Activated naive CD8-positive, alpha-beta T cell treated with anti-CD3 and anti-CD28 coated beads, Interleukin-2, amount 50 U/mL, for 16 hours (primary cell): ENCODE results near the gene PPIF.

Experiments
- DNase-seq: peaks from one replicate; pipeline ENCODE4 v3.0.0-alpha.2; 2020; ENCODE audit warnings: low read depth, low spot score

PPIF gene

DNA sequence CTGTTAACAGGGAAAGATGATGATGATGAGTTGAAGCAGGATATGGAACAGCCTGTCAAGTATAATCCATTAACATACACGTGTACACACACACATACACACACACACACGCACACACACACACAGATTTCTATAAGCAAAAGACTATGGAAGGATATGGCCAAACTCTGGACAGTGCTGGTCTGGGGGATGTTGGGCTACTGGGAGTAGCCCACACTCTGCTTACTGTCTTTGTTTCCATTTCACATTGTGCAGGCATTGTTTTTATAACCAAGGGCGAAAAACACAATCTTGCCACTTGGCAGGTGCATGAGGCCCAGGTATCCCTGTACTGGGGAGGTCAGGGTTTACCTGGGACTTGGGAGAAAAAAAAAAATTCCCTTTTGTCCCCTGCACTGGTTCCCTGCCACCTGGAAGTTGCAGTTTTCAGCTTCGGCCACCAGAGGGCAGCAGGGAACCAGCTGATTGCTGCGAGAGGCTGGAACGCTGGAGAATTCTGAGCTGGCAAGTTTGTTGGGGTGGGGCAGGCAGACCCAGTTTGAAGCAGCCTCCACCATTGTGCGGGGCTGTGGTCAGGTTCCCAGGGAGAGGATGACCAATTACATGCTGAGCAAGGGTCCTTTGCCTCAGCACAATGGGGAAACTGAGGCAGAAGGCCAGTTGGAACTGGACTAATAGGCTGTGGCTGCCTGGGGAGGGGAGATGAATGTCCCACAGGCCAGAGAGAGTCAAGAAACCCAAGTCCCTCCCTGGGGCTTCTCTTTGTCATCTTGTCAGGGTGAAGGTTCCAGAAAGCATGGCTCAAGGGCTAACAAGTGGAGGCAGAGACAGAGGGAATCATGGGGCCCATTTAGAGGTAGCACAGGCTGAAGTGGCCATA, 27.3 kb downstream of the PPIF start:
- DNase-seq = peak; percentile 62

DNA sequence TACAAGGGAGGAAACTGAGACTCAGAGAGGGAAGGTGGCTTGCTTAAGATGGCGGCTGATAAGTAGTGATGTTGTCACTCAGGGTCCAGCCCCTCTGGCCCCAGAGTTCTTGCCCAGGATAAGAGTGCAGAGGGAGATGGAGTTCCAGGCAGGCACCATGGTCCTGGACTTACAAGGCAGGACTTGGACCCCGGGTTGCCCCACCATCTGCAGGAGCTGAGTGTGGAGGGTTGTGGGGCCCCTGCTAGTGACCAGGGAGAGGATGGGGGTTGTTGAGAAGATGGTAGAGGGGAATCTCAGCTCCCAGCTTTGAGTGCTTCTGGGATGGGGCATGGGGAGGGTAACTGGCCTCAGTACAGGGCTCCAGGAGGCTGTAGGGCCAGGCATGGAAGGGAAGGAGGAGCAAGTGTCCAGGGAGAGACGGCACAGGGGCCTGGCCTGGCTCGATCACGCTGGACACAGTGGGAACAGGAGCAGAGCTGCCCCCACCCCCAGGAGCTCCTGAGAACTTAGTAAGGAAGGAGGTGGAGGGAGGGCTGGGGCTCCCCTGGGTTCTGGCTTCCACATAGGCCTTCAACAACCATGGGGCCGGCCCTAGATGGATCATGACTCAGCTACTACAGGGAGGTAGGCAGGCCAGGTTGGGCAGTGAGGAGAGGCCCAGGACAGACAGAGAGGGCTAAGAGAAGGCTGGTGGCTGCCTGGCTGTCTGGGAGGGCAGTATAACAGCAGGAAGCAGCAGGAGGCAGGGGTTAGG, 28.2 kb downstream of the PPIF start:
- DNase-seq = no peak

DNA sequence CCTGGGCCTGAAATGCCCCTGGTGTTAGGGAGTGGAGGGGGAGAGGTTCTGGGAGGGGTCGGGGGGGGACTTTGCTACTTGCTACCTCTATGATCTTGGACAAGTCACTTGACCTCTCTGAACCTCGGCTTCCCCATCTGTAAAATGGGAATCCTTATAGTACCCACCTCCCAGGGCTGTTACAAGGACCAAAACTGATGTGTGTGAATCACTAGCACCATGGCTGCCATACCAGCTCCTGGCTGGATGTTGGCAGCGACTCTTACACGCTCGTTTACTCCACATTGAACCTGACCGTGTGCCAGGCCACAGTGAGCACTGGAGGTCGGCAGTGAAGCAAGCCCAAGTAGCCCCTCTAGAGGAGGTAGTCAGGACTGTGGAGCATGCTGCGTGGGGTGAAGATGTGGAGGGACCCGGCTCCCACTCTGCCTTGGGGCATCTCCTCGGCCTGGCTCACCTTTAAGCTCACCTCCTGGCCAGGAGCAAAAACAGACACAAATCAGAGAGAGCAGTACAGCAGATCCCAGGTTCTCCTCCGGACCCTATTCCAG, 28.9 kb downstream of the PPIF start:
- no peak for DNase-seq

DNA sequence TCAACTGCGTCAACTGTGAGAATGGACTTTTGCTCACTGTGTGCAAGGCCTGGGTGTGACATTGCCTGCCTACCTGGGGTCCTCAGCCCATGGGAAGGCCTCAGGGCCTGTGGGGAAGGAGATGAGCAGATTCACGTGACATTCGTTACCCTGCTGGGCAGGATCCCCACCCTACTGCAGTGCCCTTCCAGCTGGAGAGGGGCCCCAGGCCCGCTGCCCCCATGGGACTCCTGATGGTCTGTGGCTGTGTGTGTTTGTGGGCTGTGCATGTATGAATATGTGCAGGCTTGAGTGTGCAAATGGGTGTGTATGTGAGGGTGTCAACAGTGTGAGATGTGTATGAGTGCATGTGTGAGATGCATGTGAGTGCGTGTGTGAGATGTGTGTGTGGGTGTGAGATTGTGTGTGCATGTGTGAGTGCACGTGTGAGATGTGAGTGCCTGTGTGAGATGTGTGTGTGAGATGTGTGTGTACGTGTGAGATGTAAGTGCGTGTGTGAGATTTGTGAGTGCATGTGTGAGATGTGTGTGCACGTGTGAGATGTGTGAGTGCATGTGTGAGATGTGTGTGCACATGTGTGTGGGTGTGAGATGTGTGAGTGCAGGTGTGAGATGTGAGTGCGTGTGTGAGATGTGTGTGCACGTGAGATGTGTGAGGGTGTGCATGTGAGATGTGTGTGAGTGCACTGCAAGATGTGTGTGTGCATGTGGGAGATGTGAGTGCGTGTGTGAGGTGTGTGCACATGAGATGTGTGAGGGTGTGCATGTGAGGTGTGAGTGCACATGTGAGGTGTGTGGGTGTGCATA, 29.7 kb downstream of the PPIF start:
- DNase-seq = no peak

DNA sequence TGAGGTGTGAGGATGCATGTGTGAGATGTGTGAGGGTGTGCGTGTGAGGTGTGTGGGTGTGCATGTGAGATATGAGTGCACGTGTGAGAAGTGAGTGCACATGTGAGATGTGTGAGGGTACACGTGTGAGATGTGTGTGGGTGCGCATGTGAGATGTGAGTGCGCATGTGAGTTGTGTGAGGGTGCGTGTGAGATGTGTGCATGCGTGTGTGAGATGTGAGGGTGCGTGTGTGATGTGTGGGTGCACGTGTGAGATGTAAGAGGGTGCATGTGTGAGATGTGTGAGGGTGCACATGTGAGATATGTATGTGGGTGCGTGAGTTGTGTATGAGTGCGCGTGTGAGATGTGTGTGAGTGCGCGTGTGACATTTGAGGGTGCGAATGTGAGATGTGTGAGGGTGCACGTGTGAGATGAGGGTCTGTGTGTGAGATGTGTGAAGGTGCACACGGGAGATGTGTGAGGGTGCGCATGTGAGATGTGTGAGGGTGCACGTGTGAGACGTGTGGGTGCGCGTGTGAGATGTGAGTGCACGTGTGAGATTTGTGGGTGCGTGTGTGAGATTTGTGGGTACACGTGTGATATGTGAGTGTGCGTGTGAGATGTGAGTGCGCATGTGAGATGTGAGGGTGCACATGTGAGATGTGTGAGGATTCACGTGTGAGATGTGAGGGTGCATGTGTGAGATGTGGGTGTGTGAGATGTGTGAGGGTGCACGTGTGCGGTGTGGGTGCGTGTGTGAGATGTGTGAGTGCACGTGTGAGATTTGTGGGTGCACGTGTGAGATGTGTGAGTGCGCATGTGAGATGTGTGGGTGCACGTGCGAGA, 30.5 kb downstream of the PPIF start:
- DNase-seq = no peak

DNA sequence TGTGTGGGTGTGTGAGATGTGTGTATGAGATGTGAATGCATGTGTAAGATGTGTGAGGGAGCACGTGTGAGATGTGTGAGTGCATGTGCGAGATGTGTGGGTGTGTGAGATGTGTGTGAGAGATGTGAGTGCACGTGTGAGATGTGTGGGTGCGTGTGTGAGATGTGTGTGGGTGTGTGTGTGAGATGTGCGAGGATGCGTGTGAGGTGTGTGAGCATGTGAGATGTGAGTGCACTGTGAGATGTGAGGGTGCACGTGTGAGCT, 31.0 kb downstream of the PPIF start:
- DNase-seq = no peak

DNA sequence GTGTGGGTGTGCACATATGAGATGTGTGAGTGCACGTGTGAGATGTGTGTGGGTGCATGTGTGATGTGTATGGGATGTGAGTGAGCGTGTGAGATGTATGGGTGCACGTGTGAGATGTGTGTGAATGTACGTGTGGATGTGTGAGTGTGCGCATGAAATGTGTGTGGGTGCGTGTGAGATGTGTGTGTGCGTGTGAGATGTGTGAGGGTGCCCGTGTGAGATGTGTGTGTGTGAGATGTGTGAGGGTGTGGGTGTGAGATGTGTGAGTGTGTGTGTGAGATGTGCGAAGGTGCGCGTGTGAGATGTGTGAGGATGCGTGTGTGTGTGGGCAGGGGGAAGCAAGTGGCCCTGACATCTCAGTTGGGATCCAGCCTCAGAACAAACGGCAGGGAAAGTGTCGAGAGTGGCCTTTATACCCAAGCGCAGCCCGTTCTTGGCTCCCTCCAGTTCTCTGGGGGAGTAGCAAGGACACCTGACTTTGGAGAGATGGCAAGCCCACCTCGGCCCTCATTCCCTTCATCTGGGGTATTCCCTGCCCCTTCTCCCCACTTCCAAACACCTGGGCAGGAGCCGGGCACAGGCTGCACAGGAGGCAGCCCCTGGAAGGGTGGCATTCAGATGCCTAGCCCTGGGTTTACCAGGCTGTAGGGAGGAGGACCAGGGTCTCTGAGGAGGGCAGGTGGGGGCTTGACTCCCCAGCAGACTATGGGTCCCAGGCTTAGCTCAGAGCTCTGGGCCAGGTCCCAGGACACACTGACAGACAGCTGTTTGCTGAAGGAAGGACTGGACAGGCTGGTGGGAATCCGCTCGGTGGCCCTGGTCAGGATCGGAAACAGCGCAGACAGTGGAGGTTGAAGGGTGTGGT, 31.6 kb downstream of the PPIF start:
- DNase-seq = no peak

DNA sequence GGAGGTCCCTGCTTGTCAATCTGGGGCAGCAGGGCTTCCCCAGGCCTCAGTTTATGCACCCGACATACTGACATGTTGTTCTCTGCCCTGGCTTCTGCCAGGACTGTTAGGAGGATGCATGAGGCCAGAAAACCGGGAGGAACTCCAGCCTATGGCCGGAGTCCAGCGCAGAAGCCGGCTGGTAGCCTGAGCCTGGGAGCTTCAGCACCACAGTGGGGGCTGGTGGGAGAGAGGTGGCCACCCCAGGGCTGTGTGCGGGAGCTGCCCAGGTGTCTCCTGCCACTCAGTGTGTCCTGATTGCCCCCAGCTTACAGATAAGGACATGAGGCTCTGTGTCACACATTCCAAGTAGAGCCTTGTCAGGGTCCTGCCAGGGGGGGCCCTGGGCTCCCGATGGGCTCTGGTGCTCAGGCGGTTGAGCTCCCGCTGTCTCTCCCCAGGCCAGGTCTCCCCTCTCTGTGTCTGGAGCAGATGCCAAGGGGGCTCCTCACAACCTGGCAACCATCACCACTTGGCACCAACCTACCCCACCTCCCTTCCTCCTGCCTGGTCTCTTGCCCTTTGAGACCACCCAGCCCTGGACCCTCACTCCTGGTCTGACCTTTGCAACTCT, 32.3 kb downstream of the PPIF start:
- no peak for DNase-seq

DNA sequence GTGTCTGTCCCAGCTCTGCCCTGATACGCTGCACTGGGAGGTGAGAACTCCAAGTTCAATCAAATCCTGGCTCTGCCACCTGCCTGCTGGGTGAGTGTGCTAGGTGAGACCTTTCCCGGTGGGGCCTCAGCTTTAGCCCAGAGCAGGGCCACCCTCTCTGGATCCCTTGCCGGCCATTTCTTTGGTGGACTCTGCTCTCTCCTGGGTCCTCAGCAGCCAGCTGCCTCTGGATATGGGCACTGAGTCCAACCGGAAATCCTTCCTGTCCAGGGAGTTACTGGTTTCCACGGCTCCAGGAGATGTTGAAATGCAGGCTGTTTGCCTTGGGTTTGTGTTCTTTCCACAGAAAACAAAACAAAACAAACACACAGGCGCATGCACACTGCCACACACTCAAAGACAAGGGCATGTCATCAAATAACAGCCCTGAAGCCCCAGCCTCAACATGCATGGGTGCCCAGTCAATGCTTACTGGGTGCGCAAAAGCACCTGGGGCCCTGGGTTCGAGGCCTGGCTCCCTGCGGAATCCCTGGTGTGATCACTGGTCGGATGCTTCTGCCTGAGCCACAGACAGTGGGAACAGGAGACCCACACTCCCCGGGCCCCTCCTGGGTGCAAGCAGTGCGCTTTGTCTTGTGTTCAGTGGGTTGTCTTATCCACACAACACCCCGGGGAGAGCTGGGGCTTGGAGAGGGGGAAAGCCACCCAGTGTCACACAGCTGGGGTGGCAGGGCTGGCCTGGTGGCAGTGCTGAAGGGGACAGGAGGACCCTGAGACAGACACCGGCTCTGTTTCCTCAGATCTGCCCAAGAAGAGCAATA, 33.1 kb downstream of the PPIF start:
- no peak for DNase-seq

DNA sequence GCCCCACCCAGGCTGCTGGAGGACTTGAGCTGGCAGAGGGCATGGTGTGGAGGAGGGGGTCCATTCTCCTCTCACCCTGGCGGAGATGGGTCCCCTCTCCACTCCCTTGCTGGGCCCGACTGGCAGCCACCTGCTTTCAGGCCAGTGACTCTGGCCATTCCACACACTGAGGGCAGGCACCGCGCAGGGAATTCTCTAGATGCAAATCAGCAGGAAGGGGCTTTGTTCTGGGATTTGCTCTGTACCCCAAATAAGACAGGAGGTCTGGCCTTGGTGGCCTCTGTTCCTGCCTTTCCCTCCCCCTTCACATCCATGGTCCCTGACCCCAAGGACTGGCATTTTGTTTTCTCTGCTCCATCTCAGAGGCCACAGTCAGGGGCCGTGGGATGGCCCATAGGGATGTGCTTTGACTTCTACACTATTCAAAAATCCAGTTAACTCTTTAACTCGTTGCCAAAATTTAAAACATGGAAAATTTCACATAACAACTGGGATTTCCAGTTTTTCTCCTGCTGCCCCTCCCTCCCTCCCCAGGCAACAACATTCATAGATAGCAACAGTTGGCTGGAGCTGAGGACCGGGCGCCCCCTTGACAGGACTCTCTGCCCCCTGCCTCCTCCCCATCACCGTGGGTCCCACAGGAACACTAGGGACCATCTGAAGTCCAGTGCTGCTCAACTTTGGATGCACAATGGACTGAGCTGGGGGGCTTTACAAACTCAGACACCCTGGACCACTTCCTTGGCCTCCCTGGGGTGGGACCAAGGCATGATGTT, 33.9 kb downstream of the PPIF start:
- DNase-seq = no peak

DNA sequence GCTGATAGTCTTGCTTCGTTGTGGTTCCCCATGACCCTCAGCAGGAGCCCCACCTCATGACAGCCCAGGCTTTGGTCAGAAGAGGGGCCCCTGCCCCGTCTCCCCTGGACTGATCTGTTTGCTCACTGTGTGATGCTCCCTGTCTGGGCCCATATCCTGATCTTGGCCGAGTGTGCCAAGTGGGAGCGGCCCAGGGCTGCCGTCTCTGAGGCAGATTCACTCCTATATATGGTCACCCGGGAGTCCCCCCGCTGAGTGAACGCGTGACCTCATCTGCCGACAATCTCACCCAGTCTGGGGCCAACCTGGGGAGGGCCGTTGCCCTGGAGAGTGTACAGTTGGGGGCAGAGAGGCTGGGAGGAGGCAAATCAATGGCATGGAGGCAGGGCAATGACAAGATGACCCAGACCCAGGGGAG, 34.5 kb downstream of the PPIF start:
- DNase-seq = no peak

DNA sequence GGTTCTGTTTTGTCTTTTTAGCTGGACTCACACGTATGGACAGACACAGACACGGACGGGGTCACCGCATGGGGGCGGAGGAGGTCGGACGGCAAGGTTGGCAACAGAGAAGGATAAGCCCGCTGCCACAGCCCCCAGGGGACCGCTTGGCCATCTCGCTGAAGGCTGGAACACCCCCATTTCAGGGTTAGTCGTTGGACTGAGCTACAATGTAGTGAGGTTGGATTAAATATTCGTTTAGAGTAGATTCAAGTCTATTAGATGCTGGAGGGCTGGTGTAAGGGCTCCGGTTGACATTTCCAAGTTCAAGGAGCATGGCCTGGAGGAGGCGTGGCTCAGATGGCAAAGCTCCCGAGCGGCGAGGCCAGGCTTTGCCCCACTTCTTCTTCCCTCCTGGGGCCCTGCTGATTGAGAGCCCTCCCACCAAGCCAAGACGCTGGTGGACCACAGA, 35.2 kb downstream of the PPIF start:
- no peak for DNase-seq

DNA sequence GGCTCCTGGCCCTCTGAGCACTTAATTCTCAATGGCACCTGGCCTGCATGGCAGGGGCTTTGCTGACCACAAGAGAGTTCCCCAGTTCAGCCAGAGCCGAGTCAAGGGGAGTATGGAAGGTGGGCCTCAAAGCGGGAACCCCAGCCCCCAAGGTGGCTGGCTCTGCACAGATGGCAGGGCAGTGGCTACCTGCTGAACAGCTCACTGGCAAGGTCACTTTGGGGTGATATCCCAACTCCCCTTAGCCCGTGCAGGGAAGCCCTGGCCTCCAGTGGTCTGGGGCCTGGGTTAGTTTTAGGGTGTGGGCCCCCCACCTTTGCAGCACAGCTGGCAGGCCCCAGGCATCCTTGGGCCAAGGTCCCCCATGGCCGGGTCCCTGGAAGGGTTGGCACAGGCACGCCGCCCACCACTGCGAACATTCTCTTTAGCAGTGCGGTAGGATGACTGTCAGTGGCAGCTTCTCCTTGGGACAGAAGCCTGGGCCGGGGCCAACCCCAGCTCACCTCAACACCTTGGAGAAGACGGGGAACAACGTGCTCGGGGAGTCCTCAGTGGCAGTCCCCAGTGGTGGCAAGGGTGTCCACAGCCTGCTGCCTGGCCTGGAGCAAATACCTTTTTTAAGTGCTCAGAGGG, 36.8 kb downstream of the PPIF start:
- no peak for DNase-seq

DNA sequence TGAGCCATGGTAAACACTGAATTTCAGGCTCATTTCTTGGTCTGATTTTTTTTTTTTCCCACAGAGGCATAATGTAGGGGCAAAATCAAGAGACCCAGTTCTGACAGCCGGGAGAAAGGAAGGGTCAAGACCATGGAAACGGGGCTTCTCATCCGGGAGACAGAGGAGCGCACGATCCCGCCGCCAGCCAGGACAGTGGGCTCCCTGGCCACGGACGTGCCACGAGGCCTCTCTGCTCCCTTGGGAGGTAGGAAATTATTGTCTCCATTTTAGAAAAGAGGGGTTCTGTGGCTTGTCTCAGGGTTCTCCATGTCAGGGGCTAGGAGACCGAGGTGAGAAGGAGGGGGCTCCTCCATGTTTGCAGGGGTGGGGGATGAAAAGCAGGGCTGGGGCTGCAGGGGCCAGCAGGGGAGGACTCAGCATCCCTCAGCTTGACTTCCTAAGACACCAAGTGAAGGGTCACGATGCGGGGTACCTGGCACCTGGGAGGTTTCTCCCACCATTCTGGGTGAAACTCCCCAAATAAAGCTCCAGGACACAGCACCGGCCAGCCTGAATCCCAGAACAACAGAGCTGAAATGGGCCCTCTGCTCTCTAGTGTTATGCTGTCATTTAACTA, 37.6 kb downstream of the PPIF start:
- DNase-seq = no peak

DNA sequence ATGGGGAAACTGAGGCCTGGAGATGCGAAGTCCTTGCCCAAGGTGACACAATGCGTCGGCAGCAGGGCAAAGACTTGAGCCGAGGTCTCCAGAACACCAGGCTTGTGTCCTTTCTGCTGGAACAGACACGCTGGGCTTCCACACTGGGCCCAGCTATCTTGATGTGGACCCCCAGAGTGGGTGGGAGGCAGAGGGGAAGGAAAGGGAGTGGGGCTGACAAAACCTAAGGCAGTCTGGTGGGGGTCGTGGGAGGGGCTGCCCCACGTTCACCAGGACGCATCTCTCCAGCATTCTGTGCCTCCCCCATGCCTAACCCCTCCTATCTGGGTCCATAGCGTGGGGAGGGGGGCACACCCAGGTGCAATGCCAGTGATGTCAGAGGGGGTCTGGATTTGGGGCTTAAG, 38.1 kb downstream of the PPIF start:
- no peak for DNase-seq

DNA sequence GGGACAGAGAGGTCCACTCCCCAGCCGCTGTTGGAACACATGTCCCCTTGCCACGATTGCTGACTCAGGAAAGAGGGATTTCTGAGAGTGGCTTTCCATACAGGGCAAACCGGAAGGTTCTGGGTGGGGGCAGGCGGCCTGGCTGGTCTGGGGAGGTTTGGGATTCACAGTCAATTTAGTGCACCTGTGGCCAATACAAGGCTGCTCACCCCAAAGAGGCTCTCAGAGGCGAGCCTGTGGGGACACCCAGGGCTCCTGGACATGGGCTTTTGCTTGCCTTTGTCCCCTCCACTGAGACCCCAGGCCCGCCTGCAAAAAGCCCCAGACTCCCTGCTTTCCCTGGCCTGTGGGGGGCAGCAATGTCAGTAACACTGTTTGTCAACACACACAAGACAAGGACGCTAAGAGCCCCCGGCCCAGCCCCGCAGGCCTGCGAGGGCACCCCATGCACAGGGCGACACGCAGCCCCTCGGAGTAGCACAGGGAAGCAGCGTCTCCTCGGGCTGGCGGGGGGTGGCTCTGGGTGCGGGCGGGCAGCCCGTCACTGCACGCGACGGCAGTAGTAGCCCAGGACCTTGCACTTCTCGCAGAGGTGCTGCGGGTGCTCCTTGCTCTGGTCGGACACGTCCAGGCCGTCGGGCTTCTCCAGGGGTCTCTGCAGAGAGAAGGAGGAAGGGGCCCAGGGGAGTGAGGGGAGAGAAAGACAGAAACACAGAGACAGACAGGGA, 38.7 kb downstream of the PPIF start:
- no peak for DNase-seq
